Measurements from ENCODE around the gene ENTPD8. TPM values are rescaled to one million over a fixed set of nuclear protein-coding genes. Genes with fewer than 3 reads are reported as not detected.

ENTPD8 gene
- total RNA-seq, 1 donor from 2014 or later: not detected

DNA sequence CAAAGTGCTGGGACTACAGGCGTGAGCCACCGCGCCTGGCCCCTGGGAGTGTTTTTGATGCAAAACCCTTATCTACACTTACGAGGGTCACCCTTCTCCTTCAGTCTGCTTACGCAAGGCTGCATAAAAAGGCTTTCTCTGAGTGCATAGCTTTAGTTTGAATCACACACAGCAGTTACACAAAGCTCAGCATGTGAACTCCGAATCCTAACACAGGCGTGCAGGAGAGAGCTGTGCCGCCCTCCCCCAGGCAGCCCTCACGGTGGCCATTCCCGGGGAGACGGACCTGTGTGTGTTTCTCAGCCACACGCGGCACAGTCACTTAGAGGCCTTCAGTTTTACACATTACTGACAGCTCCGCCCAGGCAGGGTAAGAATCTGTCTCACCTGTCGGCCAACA is 44.9 kb downstream of the ENTPD8 start:
- H3K27ac Mint-ChIP-seq: no peak overlapping the region
- peak; percentile 3 for DNase-seq (ENCODE audit: low spot score)
- TF ChIP-seq EZH2 (IDR thresholded peaks at IDR 0.05) (no peak), EZH2phosphoT487 (IDR thresholded peaks at IDR 0.05) (no peak)
- TF ChIP-seq, protein P1, sequence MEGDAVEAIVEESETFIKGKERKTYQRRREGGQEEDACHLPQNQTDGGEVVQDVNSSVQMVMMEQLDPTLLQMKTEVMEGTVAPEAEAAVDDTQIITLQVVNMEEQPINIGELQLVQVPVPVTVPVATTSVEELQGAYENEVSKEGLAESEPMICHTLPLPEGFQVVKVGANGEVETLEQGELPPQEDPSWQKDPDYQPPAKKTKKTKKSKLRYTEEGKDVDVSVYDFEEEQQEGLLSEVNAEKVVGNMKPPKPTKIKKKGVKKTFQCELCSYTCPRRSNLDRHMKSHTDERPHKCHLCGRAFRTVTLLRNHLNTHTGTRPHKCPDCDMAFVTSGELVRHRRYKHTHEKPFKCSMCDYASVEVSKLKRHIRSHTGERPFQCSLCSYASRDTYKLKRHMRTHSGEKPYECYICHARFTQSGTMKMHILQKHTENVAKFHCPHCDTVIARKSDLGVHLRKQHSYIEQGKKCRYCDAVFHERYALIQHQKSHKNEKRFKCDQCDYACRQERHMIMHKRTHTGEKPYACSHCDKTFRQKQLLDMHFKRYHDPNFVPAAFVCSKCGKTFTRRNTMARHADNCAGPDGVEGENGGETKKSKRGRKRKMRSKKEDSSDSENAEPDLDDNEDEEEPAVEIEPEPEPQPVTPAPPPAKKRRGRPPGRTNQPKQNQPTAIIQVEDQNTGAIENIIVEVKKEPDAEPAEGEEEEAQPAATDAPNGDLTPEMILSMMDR (IDR thresholded peaks at IDR 0.05): no peak
- peaks cover 6% of the 10 kb centered on the region for H3K27me3 Mint-ChIP-seq (ENCODE audit: insufficient read depth, low read depth)
- Histone ChIP-seq H3K27me3 (no peaks in the 10 kb centered on the region), H2AFZ (replicated peaks) (no peak overlapping the region), H3K4me1 (no peaks in the 10 kb centered on the region), H3K9ac (no peak overlapping the region), H3K4me3 (no peak overlapping the region), H4K20me1 (ENCODE audit: low read depth) (no peaks in the 10 kb centered on the region), H3F3A (ENCODE audit: low read depth) (no peaks in the 10 kb centered on the region), H3K79me2 (ENCODE audit: low read depth) (no peaks in the 10 kb centered on the region), H3K27ac (no peak overlapping the region), H3K36me3 (no peaks in the 10 kb centered on the region), H3K9me3 (ENCODE audit: low read depth) (no peaks in the 10 kb centered on the region), H3K4me2 (no peak overlapping the region)
- no peak overlapping the region for H3K4me3 Mint-ChIP-seq
- H3K9me3 Mint-ChIP-seq: peaks cover 8% of the 10 kb centered on the region
- H3K36me3 Mint-ChIP-seq: peaks cover 14% of the 10 kb centered on the region
- H3K4me1 Mint-ChIP-seq: peaks cover 3% of the 10 kb centered on the region

DNA sequence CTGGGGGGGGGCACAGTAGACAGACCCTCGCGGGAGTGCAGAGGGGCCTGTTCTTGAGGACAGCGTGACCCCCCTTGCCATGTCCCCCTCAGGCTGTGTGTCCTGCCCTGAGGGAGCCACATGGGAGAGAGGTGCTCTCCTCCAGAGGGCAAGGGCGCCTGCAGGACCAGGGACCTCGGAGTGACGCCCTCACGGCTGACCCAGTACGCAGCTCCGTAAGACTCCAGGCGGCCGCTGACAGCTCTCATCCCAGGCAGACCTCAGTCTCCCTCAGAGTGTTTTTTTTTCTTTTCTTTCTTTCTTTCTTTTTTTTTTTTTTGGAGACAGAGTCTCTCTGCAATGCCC is 45.5 kb downstream of the ENTPD8 start:
- no peaks in the 10 kb centered on the region for H3K79me2 ChIP-seq (ENCODE audit: low read depth)
- H3K27me3 ChIP-seq: no peaks in the 10 kb centered on the region
- no peak overlapping the region for H3K4me3 Mint-ChIP-seq
- H3K9ac ChIP-seq: no peak overlapping the region
- H3K4me1 Mint-ChIP-seq: peaks cover 3% of the 10 kb centered on the region
- H2AFZ ChIP-seq (replicated peaks): no peak overlapping the region
- no peak overlapping the region for H3K4me2 ChIP-seq
- peaks cover 8% of the 10 kb centered on the region for H3K9me3 Mint-ChIP-seq
- TF ChIP-seq EZH2phosphoT487 (IDR thresholded peaks at IDR 0.05) (no peak), EZH2 (IDR thresholded peaks at IDR 0.05) (no peak)
- TF ChIP-seq, protein P1 (IDR thresholded peaks at IDR 0.05): no peak
- no peaks in the 10 kb centered on the region for H3K4me1 ChIP-seq
- no peaks in the 10 kb centered on the region for H3F3A ChIP-seq (ENCODE audit: low read depth)
- no peaks in the 10 kb centered on the region for H3K36me3 ChIP-seq
- no peak overlapping the region for H3K27ac Mint-ChIP-seq
- H3K36me3 Mint-ChIP-seq: peaks cover 14% of the 10 kb centered on the region
- H3K27ac ChIP-seq: no peak overlapping the region
- no peaks in the 10 kb centered on the region for H4K20me1 ChIP-seq (ENCODE audit: low read depth)
- H3K27me3 Mint-ChIP-seq (ENCODE audit: insufficient read depth, low read depth): peaks cover 6% of the 10 kb centered on the region
- no peak overlapping the region for H3K4me3 ChIP-seq
- H3K9me3 ChIP-seq (ENCODE audit: low read depth): no peaks in the 10 kb centered on the region
- DNase-seq (ENCODE audit: low spot score): peak; percentile 1

DNA sequence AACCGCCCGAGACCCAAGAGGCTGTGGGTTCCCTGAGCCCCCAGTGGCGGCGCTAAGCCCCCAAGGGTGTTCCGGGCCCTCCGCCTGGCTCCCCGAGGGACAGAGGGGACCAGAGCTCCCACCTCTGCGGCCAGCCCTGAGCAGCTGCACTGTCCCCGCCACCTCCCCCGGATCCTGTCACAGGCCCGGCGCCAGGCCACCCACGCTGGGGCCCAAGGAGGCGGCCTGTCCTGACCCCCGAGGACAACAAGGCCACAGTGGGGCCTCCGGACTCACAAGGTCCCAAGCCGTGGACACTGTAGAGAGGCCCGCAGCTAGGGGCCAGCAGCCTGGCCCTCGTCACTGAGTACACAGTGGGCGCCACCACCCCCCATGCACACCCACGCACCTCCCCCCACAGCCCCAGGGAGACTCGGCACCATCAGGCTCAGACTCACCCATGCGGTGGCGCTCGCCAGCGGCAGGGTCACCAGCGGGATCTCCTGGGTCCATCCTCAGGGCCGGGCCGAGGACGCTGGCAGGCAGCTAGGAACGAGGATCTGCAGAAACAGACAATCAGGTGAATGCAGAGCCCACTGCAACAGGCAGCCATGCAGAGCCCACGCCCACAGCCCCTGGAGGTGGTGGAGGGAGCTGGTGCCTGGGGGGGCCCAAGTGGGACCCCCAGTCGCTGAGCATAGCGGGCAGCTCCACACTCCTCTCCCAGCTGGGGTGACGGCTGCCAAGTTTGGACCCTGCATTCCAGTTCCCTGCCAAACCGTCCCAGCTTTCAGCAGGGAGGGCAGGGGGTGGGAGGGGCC is 46.1 kb downstream of the ENTPD8 start:
- no peak for TF ChIP-seq EZH2phosphoT487 (IDR thresholded peaks at IDR 0.05)
- TF ChIP-seq, protein P1 (IDR thresholded peaks at IDR 0.05): no peak
- no peak for TF ChIP-seq EZH2 (IDR thresholded peaks at IDR 0.05)
- DNase-seq (ENCODE audit: low spot score): peak; percentile 1
- H3K36me3 ChIP-seq: no peaks in the 10 kb centered on the region
- H3K4me1 Mint-ChIP-seq: peaks cover 6% of the 10 kb centered on the region
- H3F3A ChIP-seq (ENCODE audit: low read depth): no peaks in the 10 kb centered on the region
- H3K9me3 Mint-ChIP-seq: peaks cover 4% of the 10 kb centered on the region
- no peaks in the 10 kb centered on the region for H4K20me1 ChIP-seq (ENCODE audit: low read depth)
- H3K79me2 ChIP-seq (ENCODE audit: low read depth): no peaks in the 10 kb centered on the region
- no peak overlapping the region for H3K4me3 ChIP-seq
- no peaks in the 10 kb centered on the region for H3K4me1 ChIP-seq
- H3K4me2 ChIP-seq: no peak overlapping the region
- no peak overlapping the region for H3K27ac Mint-ChIP-seq
- H3K27me3 ChIP-seq: no peaks in the 10 kb centered on the region
- H3K9me3 ChIP-seq (ENCODE audit: low read depth): no peaks in the 10 kb centered on the region
- peaks cover 14% of the 10 kb centered on the region for H3K36me3 Mint-ChIP-seq
- no peak overlapping the region for H3K4me3 Mint-ChIP-seq
- H3K9ac ChIP-seq: no peak overlapping the region
- peaks cover 6% of the 10 kb centered on the region for H3K27me3 Mint-ChIP-seq (ENCODE audit: insufficient read depth, low read depth)
- no peak overlapping the region for H3K27ac ChIP-seq
- H2AFZ ChIP-seq (replicated peaks): no peak overlapping the region

Data from neural progenitor cell (in vitro differentiated cells).